ENCODE measurements around the gene SYTL3. TPM values are rescaled to one million over a fixed set of nuclear protein-coding genes. Genes with fewer than 3 reads are reported as not detected.

SYTL3 gene
- total and polyA plus RNA-seq, 10 donors: 5.9 to 48.3 (median 17.9) TPM

GRCh38 chr6:158633127-158633526 is 16.7 kb upstream of the SYTL3 start:
- WGBS, 5 donors: 87 to 97% (median 96%) methylated on average over 11 of the region's 11 CpGs
- Histone ChIP-seq H3K36me3 (peaks cover 6 to 100% (median 56%) of the 10 kb centered on the region in 6 donors), H3K9me3 (no peaks in the 10 kb centered on the region), H3K4me3 (no peak overlapping the region), H3K27me3 (replicated peaks in 1 of 7) (no peaks in the 10 kb centered on the region), H3K4me1 (peaks cover 0 to 42% (median 15%) of the 10 kb centered on the region in 6 donors), H3K27ac (peak overlapping the region in 3 of 8 donors; percentile 12 to 75 (median 36))
- TF ChIP-seq CTCF (IDR thresholded peaks at IDR 0.05 in 8 of 11, conservative IDR thresholded peaks at IDR 0.05 in 3 of 11) (no peak), POLR2AphosphoS5 (IDR thresholded peaks at IDR 0.05) (peak in 1 of 3 donors; percentile 24)
- no peak for DNase-seq
- intact Hi-C loops (cut with DNase I; ENCODE audit: low total_unique reads): no loop called here

GRCh38 chr6:158634695-158635426 is 15.0 kb upstream of the SYTL3 start:
- 71 to 81% (median 74%) methylated on average over 6 of the region's 6 CpGs for WGBS, 5 donors
- Histone ChIP-seq H3K36me3 (peaks cover 6 to 95% (median 58%) of the 10 kb centered on the region in 6 donors), H3K4me3 (no peak overlapping the region), H3K27ac (peak overlapping the region in 4 of 8 donors; percentile 16 to 58 (median 41)), H3K9me3 (no peaks in the 10 kb centered on the region), H3K27me3 (replicated peaks in 1 of 7) (no peaks in the 10 kb centered on the region), H3K4me1 (peaks cover 0 to 59% (median 25%) of the 10 kb centered on the region in 6 donors)
- no peak for DNase-seq
- no peak for TF ChIP-seq CTCF (IDR thresholded peaks at IDR 0.05 in 8 of 11, conservative IDR thresholded peaks at IDR 0.05 in 3 of 11)
- TF ChIP-seq POLR2A (IDR thresholded peaks at IDR 0.05): no peak
- TF ChIP-seq POLR2AphosphoS5 (IDR thresholded peaks at IDR 0.05): no peak
- intact Hi-C loops (cut with DNase I; ENCODE audit: low total_unique reads): no loop called here

- Histone ChIP-seq H3K36me3 (peaks cover 6 to 95% (median 57%) of the 10 kb centered on the region in 6 donors), H3K27ac (peak overlapping the region in 4 of 8 donors; percentile 16 to 58 (median 36)), H3K4me1 (peaks cover 5 to 64% (median 30%) of the 10 kb centered on the region in 6 donors), H3K9me3 (no peaks in the 10 kb centered on the region), H3K4me3 (no peak overlapping the region), H3K27me3 (replicated peaks in 1 of 7) (no peaks in the 10 kb centered on the region)
- DNase-seq: no peak
- intact Hi-C loops (cut with DNase I; ENCODE audit: low total_unique reads): no loop called here
- WGBS, 5 donors: 91 to 97% (median 95%) methylated on average over 7 of the region's 7 CpGs
- TF ChIP-seq POLR2AphosphoS5 (IDR thresholded peaks at IDR 0.05) (no peak), POLR2A (IDR thresholded peaks at IDR 0.05) (no peak), CTCF (IDR thresholded peaks at IDR 0.05 in 8 of 11, conservative IDR thresholded peaks at IDR 0.05 in 3 of 11) (no peak)
These were observed 14.3 kb upstream of the SYTL3 start for GRCh38 chr6:158635427-158636073.

- no peaks in the 10 kb centered on the region for H3K27me3 ChIP-seq (replicated peaks in 1 of 7)
- intact Hi-C loops (cut with DNase I; ENCODE audit: low total_unique reads): no loop called here
- DNase-seq: no peak
- H3K9me3 ChIP-seq: no peaks in the 10 kb centered on the region
- TF ChIP-seq POLR2A (IDR thresholded peaks at IDR 0.05): no peak
- TF ChIP-seq POLR2AphosphoS5 (IDR thresholded peaks at IDR 0.05): peak in 1 of 3 donors; percentile 12
- H3K27ac ChIP-seq: peak overlapping the region in 1 of 8 donors; percentile 10
- peaks cover 6 to 95% (median 53%) of the 10 kb centered on the region in 6 donors for H3K36me3 ChIP-seq
- H3K4me3 ChIP-seq: no peak overlapping the region
- H3K4me1 ChIP-seq: peaks cover 12 to 64% (median 33%) of the 10 kb centered on the region in 6 donors
- WGBS, 5 donors: 91 to 96% (median 93%) methylated on average over 8 of the region's 8 CpGs
These were observed 13.1 kb upstream of the SYTL3 start for GRCh38 chr6:158636778-158637177.

All from spleen (tissue), 11 donors.